SK-N-SH treated with all-trans-retinoic acid at 6 μM for 48 hours (cell line): ENCODE data around the gene ZNF611.

Experiments used
- ATAC-seq: fragments of 200-7000 bp; cut with Tn5 transposase; 3 replicates; pipeline ENCODE4 v1.9.1; 2020; ENCODE audit warnings: mild to moderate bottlenecking, moderate library complexity
- ARNTL ChIP-seq: fragments of 450-650 bp; formaldehyde crosslinking; IDR thresholded peaks from 2 replicates; pipeline ENCODE4 v1.5.0; 2020; ENCODE audit warnings: low read depth, mild to moderate bottlenecking, moderate library complexity, borderline replicate concordance
- CREB5 ChIP-seq: fragments of 250-450 bp; sonication (Bioruptor Pico); IDR thresholded peaks from 2 replicates; pipeline ENCODE4 v1.5.1; 2020; ENCODE audit warnings: low read depth, mild to moderate bottlenecking, moderate library complexity
- CSDC2 ChIP-seq: fragments of 250-450 bp; sonication (Bioruptor Pico); IDR thresholded peaks from 2 replicates; pipeline ENCODE4 v1.5.0; 2020; ENCODE audit warnings: mild to moderate bottlenecking, moderate library complexity
- ESRRG ChIP-seq: fragments of 250-450 bp; sonication (Bioruptor Pico); IDR thresholded peaks from 2 replicates; pipeline ENCODE4 v1.6.1; 2021; ENCODE audit warnings: mild to moderate bottlenecking
- GLIS3 ChIP-seq: fragments of 250-450 bp; sonication (Bioruptor Pico); IDR thresholded peaks from 2 replicates; pipeline ENCODE4 v1.5.0; 2020; ENCODE audit warnings: mild to moderate bottlenecking, moderate library complexity
- ISL1 ChIP-seq: fragments of 250-450 bp; sonication (Bioruptor Pico); IDR thresholded peaks from 2 replicates; pipeline ENCODE4 v2.1.2; 2022; ENCODE audit warnings: mild to moderate bottlenecking, moderate library complexity
- OSR1 ChIP-seq: fragments of 250-450 bp; sonication (Bioruptor Pico); IDR thresholded peaks from 2 replicates; pipeline ENCODE4 v1.8.0; 2022; ENCODE audit warnings: moderate library complexity, mild to moderate bottlenecking, inconsistent platforms
- PATZ1 ChIP-seq: fragments of 250-450 bp; sonication (Bioruptor Pico); IDR thresholded peaks from 2 replicates; pipeline ENCODE4 v1.8.0; 2020; ENCODE audit warnings: mild to moderate bottlenecking, moderate library complexity, borderline replicate concordance
- PPARA ChIP-seq: fragments of 250-450 bp; sonication (Bioruptor Pico); IDR thresholded peaks from 2 replicates; pipeline ENCODE4 v1.5.0; 2020; ENCODE audit warnings: mild to moderate bottlenecking, borderline replicate concordance
- RARB ChIP-seq: fragments of 250-450 bp; sonication (Bioruptor Pico); IDR thresholded peaks from 2 replicates; pipeline ENCODE4 v1.8.0; 2021; ENCODE audit warnings: mild to moderate bottlenecking, moderate library complexity
- SNAI2 ChIP-seq: fragments of 250-450 bp; sonication (Bioruptor Pico); IDR thresholded peaks from 2 replicates; pipeline ENCODE4 v1.5.0; 2020; ENCODE audit warnings: mild to moderate bottlenecking, moderate library complexity
- TCF4 ChIP-seq: fragments of 250-450 bp; sonication (Bioruptor Pico); IDR thresholded peaks from 2 replicates; pipeline ENCODE4 v1.8.0; 2021; ENCODE audit warnings: mild to moderate bottlenecking, moderate library complexity, borderline replicate concordance
- TOX ChIP-seq: fragments of 250-450 bp; sonication (Bioruptor Pico); IDR thresholded peaks from 2 replicates; pipeline ENCODE4 v1.8.0; 2021; ENCODE audit warnings: mild to moderate bottlenecking, moderate library complexity, borderline replicate concordance
- TSHZ2 ChIP-seq: fragments of 250-450 bp; sonication (Bioruptor Pico); IDR thresholded peaks from 2 replicates; pipeline ENCODE4 v1.5.0; 2020; ENCODE audit warnings: mild to moderate bottlenecking, moderate library complexity
- ZC3H10 ChIP-seq: fragments of 250-450 bp; sonication (Bioruptor Pico); IDR thresholded peaks from 2 replicates; pipeline ENCODE4 v1.5.1; 2021; ENCODE audit warnings: mild to moderate bottlenecking, moderate library complexity
- ZFP3 ChIP-seq: fragments of 250-450 bp; sonication (Bioruptor Pico); IDR thresholded peaks from 2 replicates; pipeline ENCODE4 v1.5.0; 2020; ENCODE audit warnings: mild to moderate bottlenecking, moderate library complexity
- ZFP30 ChIP-seq: fragments of 450-650 bp; formaldehyde crosslinking; IDR thresholded peaks from 2 replicates; pipeline ENCODE4 v1.5.0; 2022; ENCODE audit warnings: mild to moderate bottlenecking, moderate library complexity
- ZNF565 ChIP-seq: fragments of 450-650 bp; formaldehyde crosslinking; conservative IDR thresholded peaks from 2 replicates; pipeline ENCODE4 v1.5.0; 2020; ENCODE audit warnings: low read depth, mild to moderate bottlenecking, moderate library complexity
- ZNF70 ChIP-seq: fragments of 450-650 bp; formaldehyde crosslinking; IDR thresholded peaks from 2 replicates; pipeline ENCODE4 v1.5.0; 2020; ENCODE audit warnings: mild to moderate bottlenecking, moderate library complexity
- ZNF8 ChIP-seq: fragments of 450-650 bp; formaldehyde crosslinking; IDR thresholded peaks from 2 replicates; pipeline ENCODE4 v1.5.0; 2020; ENCODE audit warnings: mild to moderate bottlenecking, moderate library complexity
- TF ChIP-seq, protein P1 (sequence below): fragments of 250-450 bp; sonication (Bioruptor Pico); IDR thresholded peaks from 2 replicates; pipeline ENCODE4 v1.5.1; 2021; ENCODE audit warnings: mild to moderate bottlenecking, moderate library complexity

ZNF611 gene

GRCh38 chr19:52665529-52665928 lies 69.3 kb downstream of the ZNF611 start:
- TF ChIP-seq, protein P1, sequence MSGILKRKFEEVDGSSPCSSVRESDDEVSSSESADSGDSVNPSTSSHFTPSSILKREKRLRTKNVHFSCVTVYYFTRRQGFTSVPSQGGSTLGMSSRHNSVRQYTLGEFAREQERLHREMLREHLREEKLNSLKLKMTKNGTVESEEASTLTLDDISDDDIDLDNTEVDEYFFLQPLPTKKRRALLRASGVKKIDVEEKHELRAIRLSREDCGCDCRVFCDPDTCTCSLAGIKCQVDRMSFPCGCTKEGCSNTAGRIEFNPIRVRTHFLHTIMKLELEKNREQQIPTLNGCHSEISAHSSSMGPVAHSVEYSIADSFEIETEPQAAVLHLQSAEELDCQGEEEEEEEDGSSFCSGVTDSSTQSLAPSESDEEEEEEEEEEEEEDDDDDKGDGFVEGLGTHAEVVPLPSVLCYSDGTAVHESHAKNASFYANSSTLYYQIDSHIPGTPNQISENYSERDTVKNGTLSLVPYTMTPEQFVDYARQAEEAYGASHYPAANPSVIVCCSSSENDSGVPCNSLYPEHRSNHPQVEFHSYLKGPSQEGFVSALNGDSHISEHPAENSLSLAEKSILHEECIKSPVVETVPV: no peak
- TF ChIP-seq SNAI2 (CRISPR knock-in tag) (no peak), ARNTL (CRISPR knock-in tag) (no peak), CREB5 (CRISPR knock-in tag) (no peak), TSHZ2 (CRISPR knock-in tag) (no peak), ESRRG (CRISPR knock-in tag) (no peak), ISL1 (CRISPR knock-in tag) (no peak), GLIS3 (CRISPR knock-in tag) (no peak), ZNF565 (CRISPR knock-in tag) (no peak), TOX (CRISPR knock-in tag) (no peak), PPARA (CRISPR knock-in tag) (no peak), ZNF70 (CRISPR knock-in tag) (no peak), TCF4 (CRISPR knock-in tag) (no peak), RARB (CRISPR knock-in tag) (no peak)
- no peak for ATAC-seq

DNA sequence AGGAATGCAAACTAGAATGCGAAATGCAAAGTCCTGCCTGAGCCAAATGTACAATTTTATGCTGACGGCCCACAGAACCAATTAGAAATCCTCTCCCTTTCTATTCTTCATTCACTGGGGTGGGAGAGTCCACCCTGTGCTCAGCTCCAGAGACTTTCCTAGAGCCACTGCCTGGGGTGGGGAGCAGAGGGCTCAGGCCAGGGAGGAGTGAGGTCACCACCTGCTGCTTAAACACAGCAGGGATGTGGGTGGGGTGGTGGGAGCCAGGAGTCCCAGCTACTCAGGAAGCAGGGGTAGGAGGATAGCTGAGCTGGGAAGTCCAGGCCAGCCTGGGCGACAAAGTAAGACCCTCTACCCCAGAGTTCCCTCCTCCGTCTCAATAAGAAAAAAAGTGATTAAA lies 69.8 kb downstream of the ZNF611 start:
- TF ChIP-seq PPARA (CRISPR knock-in tag) (no peak), ESRRG (CRISPR knock-in tag) (no peak), ZNF8 (CRISPR knock-in tag) (no peak), OSR1 (CRISPR knock-in tag) (no peak), ZFP3 (CRISPR knock-in tag) (no peak), ZC3H10 (no peak), ZNF70 (CRISPR knock-in tag) (no peak), GLIS3 (CRISPR knock-in tag) (no peak), CREB5 (CRISPR knock-in tag) (no peak), RARB (CRISPR knock-in tag) (no peak), ZNF565 (CRISPR knock-in tag) (no peak)
- no peak for ATAC-seq

DNA sequence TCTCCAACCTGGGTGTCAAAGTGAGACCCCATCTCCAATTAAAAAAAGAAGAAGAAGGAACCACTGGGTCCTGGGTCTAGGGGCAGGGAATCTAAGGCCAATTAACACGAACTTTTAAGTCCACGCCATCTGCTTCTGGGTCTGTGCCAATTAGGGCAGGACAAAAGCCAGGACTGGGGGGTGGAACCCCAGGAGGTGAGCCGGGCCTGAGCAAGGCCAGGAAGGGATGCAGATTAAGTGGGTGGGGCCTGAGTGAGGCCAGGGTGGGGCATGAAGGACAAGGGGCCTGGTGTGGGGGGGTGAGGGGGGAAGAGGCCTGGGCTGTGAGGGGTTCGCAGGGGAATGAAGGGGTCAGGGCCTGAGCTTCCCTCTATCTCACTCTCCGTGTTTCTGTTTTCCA lies 70.4 kb downstream of the ZNF611 start:
- ATAC-seq: no peak
- TF ChIP-seq ZFP30 (CRISPR knock-in tag) (no peak), CSDC2 (no peak), ZNF70 (CRISPR knock-in tag) (no peak), GLIS3 (CRISPR knock-in tag) (no peak), PATZ1 (CRISPR knock-in tag) (no peak), ZNF565 (CRISPR knock-in tag) (no peak), SNAI2 (CRISPR knock-in tag) (no peak), CREB5 (CRISPR knock-in tag) (no peak), ARNTL (CRISPR knock-in tag) (no peak)
